GM19035 (cell line): ENCODE results near the gene OR52N2.

Experiments used
- ATAC-seq: cut with Tn5 transposase; IDR thresholded peaks from one replicate; pipeline ENCODE4 v1.9.1; 2021; ENCODE audit not compliant: unreplicated experiment

The OR52N2 gene

DNA sequence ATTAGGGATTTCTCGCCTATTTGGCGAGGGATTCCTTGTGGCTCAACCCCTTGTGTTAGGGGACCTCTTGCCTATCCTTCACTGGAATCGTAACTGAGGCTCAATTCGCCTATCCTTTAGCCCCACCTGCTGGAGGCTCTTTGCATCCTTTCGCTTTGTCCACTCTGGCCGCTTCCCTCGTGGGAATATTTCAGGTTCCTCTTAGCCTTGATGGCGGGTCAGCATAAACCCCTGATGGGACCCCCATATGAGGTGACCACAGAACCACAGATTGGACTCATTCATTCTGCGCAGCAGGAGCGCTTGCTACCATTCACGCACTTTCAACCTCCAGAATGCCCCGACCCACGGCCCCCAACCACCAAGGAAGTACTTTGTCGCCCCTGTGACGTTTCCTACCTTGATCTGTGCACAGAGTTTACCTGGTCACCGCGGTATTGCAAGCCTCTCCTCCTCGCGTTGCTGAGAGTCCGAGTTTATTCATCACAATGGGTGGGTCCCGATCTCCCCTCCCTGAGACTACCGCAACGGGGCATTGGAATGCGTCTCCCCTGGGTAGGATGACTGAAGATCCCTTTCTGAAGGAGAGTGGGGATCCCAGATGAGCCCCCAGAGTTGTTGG lies at the start of gene OR52N2:
OR52N2 (plus strand) TSS at position 425 of the 622 bp plus-strand sequence. CDS start 11,412 bp downstream, outside the sequence.
- ATAC-seq = peak; percentile 89

DNA sequence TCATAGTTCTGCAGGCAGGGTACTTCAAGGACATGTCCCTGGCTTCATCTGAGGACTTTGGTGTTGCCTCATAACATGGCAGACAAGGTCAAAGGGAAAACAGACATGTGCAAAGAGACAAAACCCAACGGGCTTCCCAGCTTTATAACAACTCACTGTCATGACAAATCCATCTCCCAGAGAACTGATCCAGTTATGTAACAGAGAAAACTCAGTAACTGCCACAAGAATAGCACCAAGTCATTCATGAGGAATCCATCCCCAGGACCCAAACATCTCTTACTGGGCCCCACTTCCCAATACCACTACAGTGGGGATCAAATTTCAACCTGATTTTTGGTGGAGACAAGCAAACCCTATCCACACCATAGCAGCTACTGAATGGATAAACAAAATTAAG lies 41.7 kb upstream of the OR52N2 start:
- ATAC-seq = no peak

DNA sequence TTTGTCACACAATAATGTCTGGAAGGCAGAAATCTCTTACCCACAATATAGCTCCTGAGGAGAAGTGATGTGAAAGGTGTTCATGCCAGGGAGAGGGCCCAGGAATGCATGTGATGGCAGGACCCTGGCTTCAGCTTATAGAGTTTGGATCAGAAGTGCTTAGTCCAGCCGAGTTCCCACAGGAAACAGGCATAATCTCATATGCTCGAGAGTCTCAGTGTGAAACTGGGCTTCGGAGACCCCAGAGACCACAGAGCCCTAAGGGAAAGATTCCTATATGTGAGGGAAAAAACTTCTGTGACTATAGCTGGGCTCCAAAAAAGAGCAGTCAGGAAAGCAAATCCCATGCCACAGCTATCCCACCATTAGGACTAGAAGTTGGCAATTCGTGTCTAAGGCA lies 25.5 kb upstream of the OR52N2 start, which contains the start of gene OR52N5:
OR52N5 (minus strand) TSS at position 101 of the 400 bp plus-strand sequence. CDS start 4,721 bp downstream, outside the sequence.
- no peak for ATAC-seq

DNA sequence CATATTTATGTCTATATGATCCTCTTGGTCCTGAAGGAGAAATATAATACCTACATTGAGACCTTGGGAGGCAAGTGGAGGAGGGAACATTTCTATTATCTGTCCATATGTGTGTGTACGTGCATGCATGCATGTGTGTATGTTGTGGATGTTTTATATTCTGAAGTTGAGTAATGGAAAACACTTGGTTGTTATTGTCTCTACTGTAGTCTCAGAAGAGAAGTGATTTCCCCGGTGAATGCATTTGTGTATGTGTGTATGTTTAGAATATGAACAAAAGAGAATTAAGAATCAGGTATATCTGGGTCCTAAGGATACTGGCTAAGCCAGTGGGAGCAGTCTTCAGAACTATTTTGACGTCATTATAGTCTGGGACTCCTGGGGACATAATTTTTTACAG lies 17.6 kb upstream of the OR52N2 start, which contains the start of gene OR52N1:
OR52N1 (minus strand) TSS at position 101 of the 400 bp plus-strand sequence. CDS start 2,449 bp downstream, outside the sequence.
- no peak for ATAC-seq

DNA sequence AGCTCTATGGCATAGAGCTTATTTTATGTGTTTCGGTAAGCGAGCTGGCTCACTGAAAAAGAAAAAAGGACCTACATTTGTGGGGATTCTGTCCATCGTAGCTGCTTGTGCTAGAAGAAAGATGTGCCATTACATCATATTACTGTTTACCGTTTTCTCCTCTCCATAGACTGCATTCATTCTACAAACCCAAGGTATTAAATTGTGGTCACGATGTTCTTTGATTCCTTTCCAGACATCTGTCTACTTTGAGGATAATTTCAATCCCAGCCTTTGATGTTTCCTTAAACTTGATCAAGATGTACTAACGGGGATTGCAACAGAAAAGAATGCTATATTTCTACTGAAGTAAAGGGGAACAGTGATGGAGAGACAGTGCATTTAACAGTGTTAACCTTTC lies 12.2 kb upstream of the OR52N2 start:
- ATAC-seq = no peak

DNA sequence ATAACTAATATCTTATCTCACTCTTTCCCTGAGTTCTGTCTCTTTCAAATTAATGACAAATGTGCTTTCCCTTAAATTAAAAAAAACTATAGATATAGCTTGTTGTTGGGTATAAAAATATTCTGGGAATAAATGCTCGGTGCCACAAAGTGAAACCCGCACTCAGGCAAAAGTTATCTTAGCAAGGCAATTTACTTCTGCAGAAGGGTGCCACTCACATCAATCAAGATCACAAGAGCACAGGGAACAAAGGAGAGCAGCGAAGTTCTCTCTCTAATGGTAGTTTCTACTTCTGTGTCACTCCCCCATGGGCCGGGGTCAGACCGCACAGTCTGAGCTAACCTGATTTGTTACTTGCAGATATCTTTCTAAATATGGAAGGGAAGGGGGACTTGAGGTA lies 4.7 kb upstream of the OR52N2 start:
- ATAC-seq = no peak

DNA sequence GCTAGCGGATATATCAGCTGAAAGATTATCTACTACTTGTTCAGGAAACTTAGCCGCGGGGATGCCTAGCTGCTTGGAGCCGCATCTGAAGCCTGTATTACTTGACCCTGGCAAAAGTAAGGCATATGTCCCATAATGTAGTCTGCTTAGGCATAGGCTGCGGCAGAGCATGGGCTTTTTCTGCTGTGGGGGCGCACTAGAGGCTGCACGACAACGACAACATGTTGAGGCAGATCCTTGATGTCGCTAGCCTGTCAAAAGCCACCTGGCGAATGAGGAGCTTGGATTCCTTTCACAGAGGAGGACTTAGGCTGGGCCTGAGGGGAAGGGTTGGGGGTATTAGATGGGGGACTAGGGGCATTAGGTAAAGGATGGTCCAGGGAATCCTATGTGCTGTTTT lies 1.1 kb upstream of the OR52N2 start:
- peak; percentile 32 for ATAC-seq

DNA sequence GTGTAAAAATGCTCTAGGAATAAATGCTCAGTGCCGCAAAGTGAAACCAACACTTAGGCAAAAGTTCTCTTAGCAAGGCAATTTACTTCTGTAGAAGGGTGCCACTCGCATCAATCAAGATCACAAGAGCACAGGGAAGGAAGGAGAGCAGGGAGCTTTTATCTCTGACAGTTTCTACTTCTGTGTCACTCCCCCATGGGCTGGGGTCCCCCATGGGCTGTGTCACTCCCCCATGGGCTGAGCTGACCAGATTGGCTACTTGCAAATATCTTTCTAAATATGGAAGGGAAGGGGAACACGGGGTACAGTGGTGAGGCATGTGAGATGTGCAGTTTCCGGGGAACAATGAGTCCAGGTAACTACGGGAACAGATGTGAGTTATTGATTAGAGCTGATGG lies 397 bp downstream of the OR52N2 start:
- ATAC-seq = peak; percentile 25

DNA sequence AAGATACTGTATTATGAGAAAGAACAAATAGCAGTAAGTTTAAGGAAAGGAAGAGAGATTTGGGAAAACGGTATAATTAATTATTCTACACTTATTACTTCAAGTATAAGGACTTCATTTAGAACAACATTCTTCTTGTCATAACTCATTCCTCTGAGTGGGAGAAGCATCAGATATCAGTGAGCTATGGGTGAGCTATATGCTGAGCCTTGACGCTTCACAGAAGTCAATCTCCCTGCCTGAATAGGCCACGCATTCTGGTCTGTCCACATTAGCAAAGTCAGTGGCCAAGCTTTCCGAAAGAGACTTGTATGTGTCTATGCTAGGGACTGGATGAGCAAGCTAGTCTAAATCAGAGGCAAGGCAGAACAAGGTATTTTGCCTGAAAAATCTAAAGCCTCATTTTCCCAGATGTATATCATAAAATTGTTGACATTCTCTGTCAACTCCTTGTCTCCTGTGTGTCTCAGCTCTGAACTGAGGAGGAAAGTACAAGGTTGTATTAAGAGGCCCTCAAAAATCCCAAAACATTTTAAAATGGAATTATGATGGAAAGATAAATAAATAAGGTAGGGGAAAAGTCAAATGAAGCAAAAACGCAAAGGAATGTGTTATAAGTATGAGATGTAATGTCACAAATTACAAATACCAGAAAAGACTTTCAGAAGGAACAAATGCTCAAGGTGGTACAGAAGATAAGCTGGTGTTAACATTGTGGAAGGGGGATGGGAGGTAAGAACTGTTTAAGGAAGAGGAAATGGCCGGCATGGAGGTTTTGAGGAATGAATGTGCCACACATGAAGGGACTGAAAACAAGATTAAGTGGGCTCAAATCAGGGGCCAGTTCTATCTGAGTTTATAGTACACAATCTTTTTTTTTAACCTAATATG lies 1.4 kb downstream of the OR52N2 start:
- no peak for ATAC-seq

DNA sequence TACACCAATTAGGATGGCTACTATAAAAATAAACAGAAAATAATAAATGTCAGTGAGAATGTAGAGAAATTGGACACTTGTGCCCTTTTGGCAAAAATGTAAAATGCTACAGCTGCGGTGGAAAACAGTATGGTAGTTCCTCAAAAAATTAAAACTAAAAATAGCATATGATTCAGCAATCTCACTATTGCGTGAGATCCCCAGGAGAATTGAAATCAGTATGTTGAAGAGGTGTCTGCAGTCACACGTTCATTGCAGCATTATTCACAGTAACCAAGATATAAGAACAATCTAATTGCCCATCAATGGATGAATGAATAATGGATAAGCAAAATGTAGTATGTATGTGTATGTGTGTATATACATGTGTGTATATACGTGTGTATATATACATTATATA lies 6.8 kb downstream of the OR52N2 start:
- ATAC-seq = no peak

DNA sequence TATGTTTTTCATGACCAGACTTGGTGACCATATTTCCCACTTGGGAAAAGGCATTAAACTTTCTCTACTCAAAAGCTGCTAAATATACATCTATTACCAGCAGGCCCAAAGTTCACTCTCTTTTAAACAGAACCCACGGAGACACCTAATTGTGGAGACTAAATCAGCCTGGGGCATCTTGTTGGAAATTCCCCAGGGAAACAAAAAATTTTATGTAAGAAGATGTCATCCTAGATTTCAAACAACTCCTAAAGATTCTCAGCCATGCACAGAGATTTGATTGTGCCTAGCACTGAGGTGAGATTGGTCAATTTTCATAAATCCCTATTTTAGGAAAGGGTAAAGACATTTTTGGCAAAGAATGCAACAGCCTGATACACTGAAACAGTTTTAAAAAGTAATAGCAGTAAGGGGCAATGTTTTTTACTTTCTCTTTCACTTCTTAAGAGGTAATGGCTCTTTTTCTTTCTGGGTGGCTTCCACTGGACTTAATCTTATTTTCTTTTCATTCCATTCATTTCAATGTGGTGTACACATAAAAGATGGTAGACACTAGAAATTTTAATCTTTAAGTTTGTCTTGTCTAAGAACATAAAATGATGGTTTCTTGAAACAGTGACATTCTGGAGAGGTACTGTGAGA lies 9.6 kb downstream of the OR52N2 start:
- peak; percentile 68 for ATAC-seq

DNA sequence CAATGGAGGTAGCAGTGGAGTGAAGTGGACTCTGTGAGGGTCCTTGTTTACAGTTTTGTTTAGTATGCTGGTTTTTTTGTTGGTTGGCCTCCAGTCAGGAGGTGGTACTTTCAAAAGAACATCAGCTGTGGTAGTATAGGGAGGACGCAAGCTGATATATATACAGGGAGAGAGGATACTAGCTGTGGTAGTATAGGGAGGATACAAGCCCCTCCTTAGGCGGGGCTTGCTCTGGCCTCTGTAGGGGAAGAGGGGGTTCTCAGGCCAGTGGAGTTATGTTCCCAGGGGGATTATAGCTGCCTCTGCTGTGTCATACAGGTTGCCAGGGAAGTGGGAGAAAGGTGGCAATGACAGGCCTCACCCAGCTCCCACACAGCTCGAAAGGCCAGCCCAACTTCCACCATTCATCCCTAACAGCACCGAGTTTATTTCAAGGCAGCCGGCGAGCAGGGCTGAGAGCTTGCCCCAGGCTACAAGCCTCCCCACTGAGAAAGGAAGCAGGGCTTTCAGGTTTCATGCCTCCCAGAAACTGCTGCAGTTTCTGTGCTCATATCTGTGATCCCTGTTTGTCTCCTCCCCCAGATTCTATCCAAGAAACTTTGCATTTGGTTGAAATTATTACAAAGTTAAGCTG lies 22.6 kb downstream of the OR52N2 start:
- ATAC-seq = no peak

DNA sequence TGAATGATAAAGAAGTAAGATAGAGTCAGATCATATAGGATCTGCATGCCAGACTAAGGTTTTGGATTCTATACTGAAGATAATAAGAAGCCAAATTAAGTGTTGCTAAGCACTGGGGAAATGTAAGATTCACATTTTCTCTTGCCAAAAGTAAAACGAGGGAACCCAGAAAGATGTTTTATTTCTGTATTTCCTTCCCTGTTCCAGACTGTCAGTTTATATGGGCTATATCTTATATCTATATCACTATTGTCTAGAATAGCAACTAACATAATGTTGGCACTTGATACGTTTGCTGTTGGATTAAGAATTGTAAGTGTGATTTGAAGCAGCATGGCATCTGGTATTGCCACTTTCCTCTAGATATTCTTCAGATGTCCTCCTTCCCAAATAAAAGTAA lies 24.7 kb downstream of the OR52N2 start:
- ATAC-seq = no peak

DNA sequence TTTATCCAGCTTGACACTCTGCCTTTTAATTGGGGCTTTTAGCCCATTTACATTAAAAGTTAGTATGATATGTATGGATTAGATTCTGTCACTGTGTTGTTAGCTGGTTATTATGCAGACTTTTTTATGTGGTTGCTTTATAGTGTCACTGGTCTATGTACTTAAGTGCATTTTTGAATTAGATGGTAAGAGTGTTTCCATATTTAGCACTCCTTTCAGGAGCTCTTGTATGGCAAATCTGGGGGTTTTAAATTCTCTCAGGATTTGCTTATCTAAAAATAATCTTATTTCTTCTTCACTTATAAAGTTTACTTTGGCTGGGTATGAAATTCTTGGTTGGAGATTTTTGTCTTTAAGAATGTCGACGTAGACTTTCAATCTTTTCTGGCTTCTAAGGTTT lies 29.0 kb downstream of the OR52N2 start:
- no peak for ATAC-seq

DNA sequence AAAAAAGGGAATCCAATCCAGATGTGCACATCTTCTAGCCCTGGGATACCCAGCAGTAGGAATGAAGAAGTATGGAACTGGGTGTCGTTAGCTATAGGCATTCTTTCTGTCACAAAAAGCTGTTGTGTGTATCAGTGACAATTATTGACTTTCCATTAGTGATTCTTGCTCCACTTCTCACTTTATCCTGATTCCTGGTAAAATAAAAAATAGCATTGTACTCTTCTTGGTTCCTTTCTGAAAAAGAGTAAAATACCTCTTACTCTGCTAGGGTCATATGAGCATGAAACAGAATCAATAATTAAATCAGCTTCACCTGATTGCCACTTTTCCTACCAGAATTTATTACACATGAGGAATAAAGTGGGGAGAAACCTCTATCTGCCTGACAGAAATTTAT lies 33.1 kb downstream of the OR52N2 start, which contains the start of gene OR52E6:
OR52E6 (minus strand) TSS at position 101 of the 400 bp plus-strand sequence; CDS start at position 101, 0 bp downstream.
- ATAC-seq = no peak

DNA sequence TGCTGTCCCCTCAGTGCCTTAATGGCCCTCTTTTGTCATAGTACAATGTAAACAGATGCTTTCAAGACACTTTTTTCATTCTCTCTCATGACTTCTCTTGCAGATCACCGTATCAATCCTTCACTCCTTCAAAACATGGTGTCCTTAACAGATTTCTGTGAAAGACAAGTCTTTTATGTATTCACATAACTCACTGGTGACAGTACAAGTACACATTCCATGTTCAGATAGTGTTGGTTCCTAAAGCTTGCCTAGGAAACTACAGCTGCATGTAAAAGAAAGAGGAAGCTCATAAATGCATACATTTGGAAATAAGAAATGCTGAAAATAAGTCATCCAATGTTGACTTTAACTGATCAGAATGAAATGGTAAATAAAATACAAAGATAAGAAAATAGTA lies 38.0 kb downstream of the OR52N2 start:
- no peak for ATAC-seq

DNA sequence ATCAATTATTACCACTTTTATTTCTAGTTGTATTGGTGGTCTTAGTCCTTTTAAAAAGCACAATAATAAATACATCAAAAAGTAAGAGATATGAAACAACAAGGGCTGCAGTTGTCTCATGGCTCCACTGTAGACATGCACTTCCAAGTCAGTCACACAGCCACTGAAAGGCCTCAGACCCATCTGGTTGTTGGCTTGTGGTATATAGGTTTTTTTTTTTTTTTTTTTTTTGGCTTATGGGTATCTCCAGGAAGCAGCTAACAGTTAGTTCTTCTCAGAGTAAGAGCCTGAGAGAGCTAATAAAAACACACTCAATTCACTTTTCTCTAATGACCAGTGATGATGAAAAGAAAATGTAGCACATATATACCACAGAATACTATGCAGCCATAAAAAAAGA lies 39.0 kb downstream of the OR52N2 start:
- no peak for ATAC-seq

DNA sequence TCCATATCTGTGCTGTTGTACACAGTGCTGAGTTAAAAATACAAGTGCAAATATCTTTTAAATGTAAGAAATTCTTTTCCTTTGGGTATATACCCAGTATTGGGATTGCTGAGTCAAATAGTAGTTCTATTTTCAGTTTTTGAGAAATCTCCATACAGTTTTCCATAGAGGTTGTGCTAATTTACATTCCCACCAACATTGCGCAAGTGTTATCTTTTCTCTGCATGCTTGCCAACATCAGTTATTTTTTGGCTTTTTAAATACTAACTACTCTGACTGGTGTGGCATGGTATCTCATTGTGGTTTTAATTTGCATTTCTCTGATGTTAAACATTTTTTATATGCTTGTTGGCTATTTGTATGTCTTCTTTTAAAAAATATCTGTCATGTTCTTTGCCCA lies 42.3 kb downstream of the OR52N2 start:
- ATAC-seq = no peak

DNA sequence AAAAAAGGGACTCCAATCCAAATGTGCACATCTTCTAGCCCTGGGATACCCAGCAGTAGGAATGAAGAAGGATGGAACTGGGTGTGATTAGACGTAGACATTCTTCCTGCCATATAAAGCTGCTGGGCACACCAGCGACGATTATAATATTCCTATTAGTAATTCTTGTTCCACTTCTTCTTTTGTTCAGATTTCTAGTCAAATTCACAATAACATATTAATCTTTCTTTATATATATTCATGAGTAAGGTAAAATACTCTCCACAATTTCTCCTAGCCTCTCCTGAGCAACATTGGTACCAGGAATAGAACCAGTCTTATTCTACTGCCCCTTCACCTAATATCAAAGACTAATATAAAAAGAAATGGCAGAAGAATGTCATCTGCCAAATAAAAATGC lies 48.9 kb downstream of the OR52N2 start, which contains the start of gene OR52E8:
OR52E8 (minus strand) TSS at position 101 of the 400 bp plus-strand sequence; CDS start at position 101, 0 bp downstream.
- no peak for ATAC-seq

DNA sequence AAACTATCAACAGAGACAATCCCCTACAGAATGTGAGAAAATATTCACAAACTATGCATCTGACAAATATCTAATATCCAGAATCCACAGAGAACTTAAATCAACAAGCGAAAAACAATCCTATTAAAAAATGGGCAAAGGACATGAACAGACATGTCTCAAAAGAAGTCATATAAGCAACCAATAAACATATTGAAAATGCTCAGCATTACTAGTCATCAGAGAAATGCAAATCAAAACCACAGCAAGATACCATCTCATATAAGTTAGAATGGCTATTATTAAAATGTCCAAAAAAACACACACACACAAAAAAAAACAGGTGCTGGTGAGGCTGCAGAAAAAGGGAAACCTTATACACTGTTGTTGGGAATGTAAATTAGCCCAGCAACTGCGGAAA lies 57.1 kb downstream of the OR52N2 start:
- no peak for ATAC-seq
